HG03520 (cell line): ENCODE measurements around the gene ABLIM2.
"Not testable (repeated sequence)": the region's sequence is repeated elsewhere in the genome, so short reads cannot be mapped to it uniquely, and the experiment has no call there.

Source experiments
- ATAC-seq: cut with Tn5 transposase; IDR thresholded peaks from one replicate; pipeline ENCODE4 v1.9.1; 2021; ENCODE audit warnings: mild to moderate bottlenecking, moderate library complexity; ENCODE audit not compliant: unreplicated experiment

Gene ABLIM2

GRCh38 chr4:7918981-7919380, 239.6 kb downstream of the ABLIM2 start:
- no peak for ATAC-seq

- ATAC-seq = not testable (repeated sequence)
These were observed 240.4 kb downstream of the ABLIM2 start for GRCh38 chr4:7918187-7918586.

GRCh38 chr4:7917669-7918068, 240.9 kb downstream of the ABLIM2 start:
- no peak for ATAC-seq

- no peak for ATAC-seq
These were observed 242.8 kb downstream of the ABLIM2 start for GRCh38 chr4:7915875-7916242.
